Stimulated activated naive CD8-positive, alpha-beta T cell treated with anti-CD3 and anti-CD28 coated beads, Interleukin-15, Interleukin-2, amounts not matched to agents 100 ng/mL and 50 ng/mL, for 24 hours (primary cell): Measurements from ENCODE around the gene TNIK.

ENCODE experiments used
- H3K27ac Mint-ChIP-seq: one replicate; pipeline ENCODE4 v1.8.0; 2021; ENCODE audit warnings: mild to moderate bottlenecking, mixed read lengths
- H3K27me3 Mint-ChIP-seq: one replicate; pipeline ENCODE4 v1.8.0; 2021; ENCODE audit warnings: mixed read lengths
- H3K36me3 Mint-ChIP-seq: one replicate; pipeline ENCODE4 v1.8.0; 2021; ENCODE audit warnings: low read depth, mixed read lengths
- H3K4me1 Mint-ChIP-seq: one replicate; pipeline ENCODE4 v1.8.0; 2021; ENCODE audit warnings: low read depth, mixed read lengths
- H3K4me3 Mint-ChIP-seq: one replicate; pipeline ENCODE4 v1.8.0; 2021; ENCODE audit warnings: mild to moderate bottlenecking, mixed read lengths
- H3K9me3 Mint-ChIP-seq: one replicate; pipeline ENCODE4 v1.8.0; 2021; ENCODE audit warnings: mixed read lengths

Gene TNIK

GRCh38 chr3:171028025-171028778 is 432.0 kb downstream of the TNIK start:
- Mint-ChIP-seq H3K4me1 (no peaks in the 10 kb centered on the region), H3K36me3 (no peaks in the 10 kb centered on the region), H3K9me3 (no peaks in the 10 kb centered on the region), H3K27ac (no peak overlapping the region), H3K27me3 (peaks cover 31% of the 10 kb centered on the region), H3K4me3 (no peak overlapping the region)

DNA sequence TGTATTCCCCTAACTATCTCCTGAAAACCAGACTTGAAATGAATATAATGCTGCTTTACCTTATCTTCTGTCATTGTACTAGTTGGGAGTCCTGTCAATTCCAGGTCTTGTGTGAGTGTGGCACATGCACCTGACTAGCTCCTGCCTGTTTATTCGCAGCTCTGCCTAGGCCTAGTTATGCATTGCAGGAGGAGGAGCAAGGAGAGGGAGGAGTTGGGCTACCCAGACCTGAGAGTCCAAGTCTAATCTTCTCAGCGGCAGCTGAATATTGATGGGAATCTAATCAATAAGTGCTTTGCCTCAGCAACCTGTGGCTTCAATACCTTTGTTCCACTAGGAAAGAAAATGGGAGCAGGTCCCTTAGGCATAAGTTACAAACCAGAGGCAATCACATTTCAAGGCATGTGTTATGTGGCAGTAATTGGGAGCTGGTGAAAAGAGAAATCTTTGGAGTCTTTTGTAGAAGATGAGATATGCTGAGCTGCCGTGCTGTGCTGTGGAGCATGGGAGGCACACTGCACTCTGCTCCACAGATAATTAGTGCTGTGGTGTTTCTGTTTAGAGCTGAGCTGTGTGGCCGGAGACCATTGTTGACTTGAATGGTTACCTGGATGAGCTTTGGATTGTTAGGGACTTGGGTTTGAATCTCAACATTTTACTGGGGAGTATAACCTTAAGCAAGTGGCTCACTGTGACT is 433.5 kb downstream of the TNIK start, which contains the start of gene SLC2A2:
Gene SLC2A2 (minus strand): TSS at position 124 of the 697 bp plus-strand sequence. CDS start 50 bp downstream, at position 74.
- no peak within 1 kb of the TSS for H3K27ac Mint-ChIP-seq
- no peaks in the 10 kb centered on the region for H3K36me3 Mint-ChIP-seq
- H3K9me3 Mint-ChIP-seq = no peaks in the 10 kb centered on the region
- H3K4me1 Mint-ChIP-seq = no peaks in the 10 kb centered on the region
- no peak within 1 kb of the TSS for H3K4me3 Mint-ChIP-seq
- H3K27me3 Mint-ChIP-seq = peaks cover 41% of the 10 kb centered on the region

- Mint-ChIP-seq H3K27me3 (peaks cover 47% of the 10 kb centered on the region), H3K36me3 (no peaks in the 10 kb centered on the region), H3K4me1 (no peaks in the 10 kb centered on the region), H3K4me3 (no peak overlapping the region), H3K27ac (no peak overlapping the region), H3K9me3 (no peaks in the 10 kb centered on the region)
Measured at GRCh38 chr3:171023566-171023965, 436.6 kb downstream of the TNIK start.

DNA sequence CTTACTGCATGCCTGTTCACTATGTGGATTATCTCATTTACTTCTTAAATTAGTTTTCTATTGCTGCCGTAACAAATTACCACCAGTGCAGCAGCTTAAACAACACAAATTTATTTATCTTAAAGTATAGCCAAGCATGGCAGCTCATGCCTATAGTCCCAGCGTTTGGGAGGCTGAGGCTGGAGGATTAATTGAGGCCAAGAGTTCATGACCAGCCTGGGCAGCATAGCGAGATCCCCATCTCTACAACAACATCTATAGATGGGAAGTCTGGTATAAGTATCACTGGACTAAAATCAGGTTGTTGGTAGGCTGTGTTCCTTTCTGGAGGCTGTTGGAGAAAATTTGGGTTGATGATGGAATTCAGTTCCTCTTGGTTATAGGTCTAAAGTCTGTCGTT is 438.8 kb downstream of the TNIK start:
- Mint-ChIP-seq H3K27ac (no peak overlapping the region), H3K27me3 (peaks cover 30% of the 10 kb centered on the region), H3K9me3 (no peaks in the 10 kb centered on the region), H3K36me3 (no peaks in the 10 kb centered on the region), H3K4me1 (no peaks in the 10 kb centered on the region), H3K4me3 (no peak overlapping the region)

DNA sequence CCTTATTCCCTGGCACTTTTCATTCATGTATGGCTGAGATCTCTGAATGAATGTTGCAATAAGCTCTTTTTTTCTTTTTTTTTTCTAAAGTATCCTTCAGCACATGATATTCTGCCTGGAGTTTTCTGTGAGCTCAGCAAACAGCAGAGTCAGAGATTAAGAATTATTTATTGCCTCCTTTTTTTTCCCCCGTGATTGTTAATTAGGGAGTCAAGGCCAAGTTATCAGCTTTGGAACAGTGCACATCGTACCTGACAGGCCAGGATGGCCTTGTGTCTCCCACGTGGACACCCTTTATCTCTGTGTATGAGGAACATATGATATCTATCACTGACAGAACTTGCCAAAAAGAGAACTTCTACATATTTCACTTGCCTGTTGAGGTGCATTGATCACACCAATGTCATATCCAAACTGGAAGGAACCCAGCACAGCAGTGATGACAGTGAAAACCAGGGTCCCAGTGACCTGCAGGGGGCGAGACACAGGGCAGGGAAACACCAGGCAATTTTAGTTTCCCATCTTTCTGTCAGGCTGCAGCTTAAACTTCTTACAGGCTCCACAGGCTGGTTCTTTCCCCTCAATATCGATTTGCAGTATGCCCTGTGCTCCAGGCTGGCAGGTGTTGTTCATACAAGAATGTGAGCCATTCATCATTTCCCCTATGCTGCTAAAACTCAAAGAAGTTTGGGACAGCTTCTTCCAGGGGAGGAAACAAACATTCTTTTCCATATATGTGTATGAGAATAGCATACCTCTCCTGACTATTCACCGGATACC is 441.9 kb downstream of the TNIK start:
- Mint-ChIP-seq H3K27ac (no peak overlapping the region), H3K27me3 (peaks cover 16% of the 10 kb centered on the region), H3K4me3 (no peak overlapping the region), H3K36me3 (no peaks in the 10 kb centered on the region), H3K4me1 (no peaks in the 10 kb centered on the region), H3K9me3 (no peaks in the 10 kb centered on the region)

- H3K9me3 Mint-ChIP-seq = no peaks in the 10 kb centered on the region
- no peaks in the 10 kb centered on the region for H3K4me1 Mint-ChIP-seq
- H3K27me3 Mint-ChIP-seq = peaks cover 6% of the 10 kb centered on the region
Measured at GRCh38 chr3:171013822-171014748, 446.1 kb downstream of the TNIK start.

DNA sequence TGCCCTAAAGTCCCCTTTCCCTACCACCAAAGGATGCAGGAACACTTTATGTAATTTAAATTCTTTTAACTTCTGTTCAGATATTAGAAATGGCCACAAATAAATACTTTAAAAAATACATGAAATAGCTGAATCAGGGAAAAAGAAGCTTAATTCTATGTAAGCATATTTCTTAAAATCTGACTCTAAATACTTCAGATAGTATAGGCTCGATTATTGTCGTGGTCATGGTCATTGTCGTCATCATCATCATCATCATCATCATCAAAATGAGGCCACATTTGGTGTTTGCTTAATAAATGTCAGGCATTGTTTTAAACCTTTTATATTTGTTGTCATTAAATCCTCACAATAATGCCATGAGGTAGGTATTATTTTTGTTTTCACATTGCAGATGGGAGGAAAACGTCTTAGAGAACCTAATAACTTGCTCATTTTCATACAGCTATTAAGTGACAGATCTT is 448.3 kb downstream of the TNIK start:
- Mint-ChIP-seq H3K36me3 (no peaks in the 10 kb centered on the region), H3K4me3 (no peak overlapping the region), H3K9me3 (no peaks in the 10 kb centered on the region), H3K27ac (no peak overlapping the region), H3K4me1 (no peaks in the 10 kb centered on the region), H3K27me3 (peaks cover 6% of the 10 kb centered on the region)

More at GRCh38 chr3:171013822-171014748, 446.1 kb downstream of the TNIK start:
- Mint-ChIP-seq H3K36me3 (no peaks in the 10 kb centered on the region), H3K27ac (no peak overlapping the region), H3K4me3 (no peak overlapping the region)
